CD4-positive, alpha-beta T cell treated with Interferon alpha-2 for 1 hour (primary cell): ENCODE results near the gene RBM11.
"Not testable (repeated sequence)": the region's sequence is repeated elsewhere in the genome, so short reads cannot be mapped to it uniquely, and the experiment has no call there.

Source experiments
- DNase-seq, 2 donors: peaks; one replicate each; pipeline ENCODE4 v3.0.0-alpha.2; 2020 to 2022

Gene RBM11, protein sequence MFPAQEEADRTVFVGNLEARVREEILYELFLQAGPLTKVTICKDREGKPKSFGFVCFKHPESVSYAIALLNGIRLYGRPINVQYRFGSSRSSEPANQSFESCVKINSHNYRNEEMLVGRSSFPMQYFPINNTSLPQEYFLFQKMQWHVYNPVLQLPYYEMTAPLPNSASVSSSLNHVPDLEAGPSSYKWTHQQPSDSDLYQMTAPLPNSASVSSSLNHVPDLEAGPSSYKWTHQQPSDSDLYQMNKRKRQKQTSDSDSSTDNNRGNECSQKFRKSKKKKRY

DNA sequence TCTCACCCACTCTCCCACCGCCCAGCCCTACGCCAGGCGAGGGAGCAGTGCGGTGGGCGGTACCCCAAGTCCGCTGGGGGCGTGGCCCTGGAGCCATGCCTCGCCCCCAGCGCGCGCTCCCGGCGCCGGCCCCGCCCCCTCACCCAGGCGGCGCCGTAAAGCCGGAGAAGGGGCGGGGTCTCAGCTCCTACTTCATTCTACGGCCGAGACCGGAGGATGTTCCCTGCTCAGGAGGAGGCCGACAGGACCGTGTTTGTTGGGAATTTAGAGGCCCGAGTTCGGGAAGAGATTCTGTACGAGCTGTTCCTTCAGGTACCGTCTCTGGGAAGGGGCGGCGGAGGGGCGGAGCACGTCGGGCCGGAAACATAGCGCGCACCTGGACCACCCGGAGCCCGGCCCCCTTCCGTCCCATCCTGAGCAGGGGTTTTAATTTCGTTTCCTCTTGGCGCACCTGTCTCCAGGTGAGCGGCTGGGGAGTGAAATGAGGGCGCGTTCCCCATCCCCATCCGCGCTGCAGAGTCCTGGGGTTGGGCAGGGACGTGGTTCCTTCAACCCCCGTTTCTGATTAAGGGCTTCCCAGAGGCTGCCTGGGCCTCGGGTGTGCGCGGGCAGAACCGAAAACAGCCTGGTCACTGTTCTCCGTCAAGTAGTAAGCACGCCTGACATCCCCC, at the start of gene RBM11:
RBM11 (plus strand) TSS at position 187 of the 671 bp plus-strand sequence; CDS start at position 217, 30 bp downstream.
- peak; percentile 66 to 79 for DNase-seq

DNA sequence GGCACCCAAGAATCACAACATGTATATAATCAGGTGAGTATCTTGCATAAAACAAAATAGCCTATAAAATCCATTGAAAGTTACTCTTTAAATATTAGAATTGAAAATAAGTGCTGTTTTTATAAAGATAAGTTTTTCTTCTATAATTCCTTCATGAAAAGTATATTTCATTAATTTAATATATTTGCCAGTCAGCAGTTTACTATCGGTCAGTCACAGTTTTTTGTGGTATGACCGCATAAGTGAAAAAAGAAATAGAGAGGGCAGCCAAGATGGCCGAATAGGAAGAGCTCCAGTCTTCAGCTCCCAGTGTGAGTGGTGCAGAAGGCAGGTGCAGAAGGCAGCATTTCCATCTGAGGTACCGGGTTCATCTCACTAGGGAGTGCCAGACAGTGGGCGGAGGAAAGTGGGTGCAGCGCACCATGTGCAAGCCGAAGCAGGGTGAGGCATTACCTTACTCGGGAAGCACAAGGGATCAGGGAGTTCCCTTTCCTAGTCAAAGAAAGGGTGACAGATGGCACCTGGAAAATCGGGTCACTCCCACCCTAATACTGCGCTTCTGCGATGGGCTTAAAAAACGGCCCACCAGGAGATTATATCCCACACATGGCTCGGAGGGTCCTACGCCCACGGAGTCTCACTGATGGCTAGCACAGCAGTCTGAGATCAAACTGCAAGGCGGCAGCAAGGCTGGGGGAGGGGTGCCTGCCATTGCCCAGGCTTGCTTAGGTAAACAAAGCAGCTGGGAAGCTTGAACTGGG, 49.3 kb upstream of the RBM11 start:
- DNase-seq, result not testable (repeated sequence)

DNA sequence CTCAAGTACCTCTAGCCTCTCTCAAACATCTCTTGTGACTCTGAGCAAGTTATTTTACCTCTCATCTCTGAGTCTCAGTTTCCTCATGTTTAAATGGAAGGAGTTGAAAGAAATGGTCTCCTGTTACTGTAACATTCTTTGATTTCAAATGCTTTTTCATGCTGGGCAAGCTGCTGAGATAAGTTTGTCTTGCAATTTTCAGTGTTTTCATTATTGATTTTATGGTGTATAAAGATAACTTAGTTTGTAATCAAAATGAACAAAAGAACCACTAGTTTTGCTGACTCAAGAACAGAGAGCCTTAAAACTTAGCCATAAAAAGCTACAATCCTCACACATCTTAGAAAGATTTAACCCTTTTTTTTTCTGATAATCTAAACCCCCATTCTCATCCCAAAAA, 9.7 kb upstream of the RBM11 start:
- DNase-seq, result no peak

DNA sequence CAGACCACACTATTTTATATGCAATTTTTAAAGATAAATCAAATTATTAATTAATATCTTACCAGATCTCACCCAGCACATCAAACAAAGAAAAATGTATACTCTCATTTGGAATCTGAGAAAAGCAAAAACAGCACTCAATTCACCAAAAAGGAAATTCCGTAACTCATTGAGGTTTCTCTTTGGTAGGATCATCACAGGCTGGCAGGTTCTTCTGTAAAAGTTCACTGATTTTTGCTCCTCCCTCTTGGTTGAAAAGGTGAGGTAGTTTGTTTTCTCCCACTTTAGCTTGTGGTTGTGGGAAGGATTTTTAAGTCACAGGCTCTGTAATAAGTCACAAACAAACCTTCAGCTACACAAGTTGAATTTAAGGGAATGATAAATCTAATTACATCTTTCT, 5.2 kb upstream of the RBM11 start, which contains the start of gene LIPI:
LIPI (minus strand) TSS at position 218 of the 400 bp plus-strand sequence; CDS start at position 108, 110 bp downstream.
- no peak for DNase-seq

DNA sequence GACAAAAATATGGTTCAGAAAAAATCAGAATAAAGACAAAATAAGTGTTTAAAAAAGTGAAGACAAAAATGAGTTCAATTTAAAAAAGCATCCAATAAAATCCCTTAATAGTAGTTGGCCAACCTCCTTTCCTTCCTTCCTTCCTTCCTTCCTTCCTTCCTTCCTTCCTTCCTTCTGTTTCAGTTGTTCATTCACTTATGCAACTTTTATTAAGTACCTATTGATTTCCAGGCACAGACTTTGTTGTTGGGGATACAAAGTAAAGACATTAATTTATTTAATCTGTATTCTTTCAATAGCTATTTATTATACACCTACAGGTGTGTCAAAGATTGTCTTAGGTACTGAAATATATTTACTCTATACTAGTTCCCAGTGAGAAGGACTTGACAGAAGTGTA, 2.8 kb upstream of the RBM11 start:
- no peak for DNase-seq

DNA sequence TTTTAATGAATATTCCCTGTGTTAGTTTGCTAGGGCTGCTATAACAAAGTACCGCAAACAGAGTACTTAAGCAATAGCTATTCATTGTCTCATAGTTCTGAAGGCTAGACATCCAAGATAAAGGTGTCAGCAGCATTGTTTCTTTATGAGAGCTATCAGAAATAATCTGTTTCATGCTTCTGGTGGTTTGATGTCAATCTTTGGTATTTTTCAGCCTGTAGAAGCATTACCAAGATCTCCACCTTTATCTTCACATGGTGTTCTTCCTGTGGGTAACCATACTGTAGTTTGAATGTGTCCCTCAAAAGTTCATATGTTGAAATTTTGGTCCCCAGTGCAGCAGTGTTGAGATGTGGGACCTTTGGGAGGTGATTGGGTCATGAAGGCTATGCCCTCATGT, 7.4 kb downstream of the RBM11 start:
- no peak for DNase-seq

DNA sequence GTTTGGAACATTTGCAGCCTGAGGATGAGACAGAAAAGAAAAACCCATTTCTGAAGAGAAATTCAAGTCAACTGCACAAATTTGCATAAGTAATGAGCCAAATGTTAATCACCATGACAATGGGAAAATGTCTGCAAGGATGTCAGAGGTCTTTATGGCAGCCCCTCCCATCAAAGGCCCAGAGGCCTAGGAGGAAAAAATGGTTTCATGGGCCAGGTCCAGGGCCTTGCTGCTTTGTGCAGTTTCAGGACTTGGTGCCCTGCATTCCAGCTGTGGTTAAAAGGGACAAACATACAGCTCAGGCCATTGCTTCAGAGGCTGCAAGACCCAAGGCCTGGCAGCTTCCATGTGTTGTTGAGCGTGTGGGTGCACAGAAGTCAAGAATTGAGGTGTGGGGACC, 13.4 kb downstream of the RBM11 start:
- DNase-seq, result no peak

DNA sequence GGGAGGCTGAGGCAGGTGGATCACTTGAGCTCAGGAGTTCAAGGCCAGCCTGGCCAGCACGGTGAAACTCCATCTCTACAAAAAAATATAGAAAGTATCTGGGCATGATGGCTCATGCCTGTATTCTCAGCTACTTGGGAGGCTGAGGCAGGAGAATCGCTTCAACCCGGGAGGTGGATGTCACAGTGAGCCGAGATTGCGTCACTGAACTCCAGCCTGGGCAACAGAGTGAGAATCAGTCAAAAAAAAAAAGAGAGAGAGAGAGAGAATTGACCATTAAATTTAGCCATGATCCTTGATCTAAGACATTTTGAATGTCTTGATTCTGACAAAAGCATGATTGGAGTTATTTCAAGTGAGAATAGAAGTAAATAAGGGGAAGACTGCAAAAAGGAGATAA, 19.1 kb downstream of the RBM11 start:
- no peak for DNase-seq

DNA sequence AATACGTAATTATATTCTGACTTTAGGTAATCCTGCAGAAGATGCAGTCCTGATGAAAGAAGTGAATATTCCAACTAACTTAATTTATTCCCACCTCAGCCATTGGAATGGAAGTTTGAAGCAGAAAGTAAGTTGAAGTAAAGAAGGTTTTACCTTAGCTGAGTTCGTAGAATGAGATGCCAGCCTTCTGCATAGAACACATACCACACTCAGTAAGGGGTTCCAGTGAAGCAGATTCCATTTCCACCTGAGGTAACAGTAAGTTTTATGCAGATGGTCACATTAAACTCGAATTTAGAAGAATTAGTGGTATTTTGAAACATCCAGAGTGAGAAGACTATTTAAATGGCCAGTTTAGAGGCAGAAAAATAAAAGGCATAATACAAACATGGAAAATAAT, 20.2 kb downstream of the RBM11 start:
- no peak for DNase-seq

DNA sequence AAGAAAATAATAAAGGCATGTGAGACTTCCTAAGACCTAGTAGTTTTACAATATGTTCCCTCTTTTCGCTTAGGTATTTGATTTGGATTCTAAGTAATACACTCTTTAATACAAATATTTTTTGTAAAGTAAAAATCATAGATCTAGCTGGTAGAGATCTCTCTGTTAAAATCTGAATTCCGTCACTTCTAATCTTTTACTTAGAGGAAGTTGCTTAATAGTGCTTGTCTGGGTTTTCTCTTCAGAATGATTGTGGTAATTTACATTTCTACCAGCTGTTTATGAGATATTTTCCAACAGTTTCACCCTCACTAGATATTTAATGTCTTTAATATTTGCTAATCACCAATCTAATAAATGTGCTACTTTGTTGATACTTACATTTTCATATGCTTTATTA, 23.3 kb downstream of the RBM11 start:
- no peak for DNase-seq

DNA sequence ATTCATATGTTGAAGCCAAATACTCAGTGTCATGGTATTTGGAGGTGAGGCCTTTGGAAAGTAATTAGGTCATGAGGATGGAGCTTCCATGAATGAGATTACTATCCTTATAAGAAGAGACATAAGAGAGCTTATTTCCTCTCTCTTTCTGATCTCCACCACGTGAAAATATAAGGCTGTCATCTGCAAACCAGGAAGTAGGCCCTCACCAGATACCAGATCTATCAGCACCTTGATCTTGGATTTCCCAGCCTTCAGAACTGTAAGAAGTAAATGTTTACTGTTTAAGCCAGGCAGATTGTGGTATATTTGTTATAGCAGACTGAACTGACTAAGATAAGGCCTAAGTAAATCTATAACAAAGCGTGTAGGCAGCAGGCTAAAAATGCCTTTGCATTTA, 25.3 kb downstream of the RBM11 start:
- DNase-seq, result peak in 1 of 2 donors; percentile 11

DNA sequence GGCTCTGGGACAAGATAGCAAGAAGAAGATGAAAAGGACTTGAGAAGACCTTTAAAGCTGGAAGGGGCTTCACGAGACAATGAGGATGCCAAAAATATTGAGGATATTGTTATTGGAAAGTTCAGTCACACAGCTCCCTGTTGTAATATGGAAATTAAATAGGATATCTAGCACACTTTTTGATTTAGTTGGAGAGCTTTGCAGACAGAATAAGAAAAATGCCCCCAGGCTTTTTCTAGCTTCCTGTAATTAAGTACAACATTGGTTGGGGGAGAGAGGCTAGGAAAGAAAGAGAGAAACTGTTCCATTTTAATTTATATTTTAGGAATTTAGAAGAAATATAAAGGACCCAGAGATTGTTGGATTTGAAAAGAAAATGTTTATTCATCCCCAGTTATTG, 27.5 kb downstream of the RBM11 start:
- no peak for DNase-seq

DNA sequence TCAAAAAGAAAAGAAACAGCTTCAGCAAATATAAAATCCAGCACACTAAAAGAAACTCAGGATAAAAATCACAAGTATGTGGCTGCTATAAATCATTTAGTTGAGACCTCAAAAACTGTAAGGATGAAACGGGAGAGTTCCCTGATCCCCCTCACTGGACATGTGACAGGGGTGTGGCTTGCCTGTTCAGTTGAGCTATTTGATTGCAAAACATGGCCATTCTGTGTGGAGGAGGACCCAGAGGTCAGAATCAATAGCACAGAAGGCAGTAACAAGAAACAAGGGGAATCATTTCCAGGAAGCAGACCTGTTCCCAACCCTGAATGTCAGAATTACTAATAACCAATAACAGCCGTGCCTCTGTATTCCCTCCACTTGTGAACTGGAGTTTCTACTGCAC, 27.9 kb downstream of the RBM11 start:
- DNase-seq, result no peak

DNA sequence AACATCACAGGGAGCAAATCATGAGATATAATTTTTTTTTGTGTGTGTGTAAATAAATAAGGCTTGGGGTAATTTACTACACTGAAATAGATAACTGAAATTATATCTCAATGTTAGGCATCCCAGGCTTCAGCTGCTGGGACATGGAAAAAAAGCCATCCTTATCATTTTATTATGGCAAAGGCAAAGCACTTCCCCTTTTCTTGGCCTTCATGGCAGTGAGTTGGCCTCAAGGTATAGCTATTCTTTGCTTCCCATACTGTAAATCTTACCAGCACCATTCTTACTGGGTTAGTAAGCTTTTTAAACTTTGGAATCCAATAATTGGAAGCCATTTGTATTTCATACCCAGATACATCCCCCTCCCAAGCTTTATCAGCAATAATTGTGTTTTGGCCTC, 29.0 kb downstream of the RBM11 start:
- no peak for DNase-seq

DNA sequence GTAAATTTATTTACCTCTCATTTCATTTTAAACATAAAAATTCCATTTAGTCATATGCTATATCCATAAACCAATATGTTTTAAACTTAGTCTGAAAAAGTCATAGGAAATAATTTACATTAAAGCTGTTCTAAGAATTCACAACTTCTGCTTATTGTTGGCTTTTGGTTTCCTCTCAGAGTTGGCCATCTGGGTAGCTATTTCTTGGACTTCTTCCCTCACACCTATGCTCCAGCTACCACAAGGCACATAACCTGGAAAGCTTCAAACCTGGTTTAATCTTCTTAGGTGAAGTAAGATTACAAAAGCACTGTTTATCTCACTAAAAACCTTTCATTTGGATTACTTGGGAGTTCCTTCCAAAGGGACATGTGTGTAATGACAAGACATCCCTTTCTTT, 29.8 kb downstream of the RBM11 start:
- DNase-seq, result no peak

DNA sequence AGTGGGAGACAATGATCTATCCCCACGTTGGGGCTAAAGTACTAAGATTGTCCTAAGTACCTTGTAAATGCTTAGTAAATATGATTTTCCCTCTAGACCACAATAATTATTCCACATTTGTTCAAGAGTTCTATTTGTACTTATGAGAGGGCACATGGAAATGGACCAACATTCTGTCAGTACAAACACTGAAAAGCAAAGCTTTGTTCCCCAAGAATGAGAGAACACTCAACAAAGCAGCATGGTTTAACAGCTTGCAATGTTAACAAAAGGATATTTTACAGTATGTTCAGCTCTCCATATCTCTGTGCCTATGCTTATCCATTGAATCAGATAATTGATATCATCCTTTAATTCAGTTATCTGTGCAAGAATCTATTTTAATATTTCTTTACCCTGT, 35.4 kb downstream of the RBM11 start:
- no peak for DNase-seq

DNA sequence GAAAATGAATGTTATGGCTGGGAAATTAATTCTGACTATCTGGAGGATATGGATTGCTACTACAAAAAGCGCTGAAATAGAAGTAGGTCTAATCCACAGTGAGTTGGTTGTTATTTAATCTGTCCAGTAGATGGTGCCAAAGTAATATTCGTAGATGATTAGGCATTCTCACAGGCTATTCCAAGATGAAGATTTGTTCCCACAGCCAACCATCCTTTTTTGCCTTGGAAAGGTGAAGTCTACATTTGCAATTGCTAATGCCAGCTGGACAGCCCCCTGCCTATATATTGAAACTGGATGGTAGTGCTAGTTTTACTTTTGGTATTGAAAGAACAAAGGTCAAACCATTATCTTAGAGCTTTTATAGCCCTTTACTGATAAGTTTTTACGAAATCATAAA, 43.8 kb downstream of the RBM11 start:
- DNase-seq, result peak in 1 of 2 donors; percentile 39

DNA sequence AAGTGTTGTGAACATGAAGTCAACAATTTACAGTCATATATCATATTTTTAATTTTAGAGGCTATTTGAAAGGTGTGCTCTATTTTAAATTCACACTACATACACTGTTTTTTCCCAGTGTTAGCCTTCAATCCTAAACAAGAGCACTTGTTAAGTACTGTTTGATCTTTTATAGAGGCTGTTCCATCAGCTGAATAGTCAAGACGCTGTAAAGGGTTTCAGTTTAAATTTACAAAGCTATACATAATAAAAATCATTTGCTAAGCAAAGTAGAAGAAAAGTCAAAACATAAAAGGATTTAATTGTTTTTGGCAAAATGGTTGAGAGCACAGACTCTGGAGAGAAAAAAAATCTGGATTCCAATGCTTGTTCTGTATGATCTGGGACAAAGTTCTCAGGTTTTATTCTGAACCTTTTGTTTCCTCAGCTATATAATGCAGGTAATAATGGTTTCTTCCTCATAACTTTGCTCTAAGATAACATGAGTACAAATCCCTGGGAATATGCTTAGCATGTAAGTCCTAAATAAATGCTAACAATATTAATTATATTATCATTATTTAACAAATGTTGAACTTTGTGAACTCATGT, 44.3 kb downstream of the RBM11 start:
- DNase-seq, result no peak

DNA sequence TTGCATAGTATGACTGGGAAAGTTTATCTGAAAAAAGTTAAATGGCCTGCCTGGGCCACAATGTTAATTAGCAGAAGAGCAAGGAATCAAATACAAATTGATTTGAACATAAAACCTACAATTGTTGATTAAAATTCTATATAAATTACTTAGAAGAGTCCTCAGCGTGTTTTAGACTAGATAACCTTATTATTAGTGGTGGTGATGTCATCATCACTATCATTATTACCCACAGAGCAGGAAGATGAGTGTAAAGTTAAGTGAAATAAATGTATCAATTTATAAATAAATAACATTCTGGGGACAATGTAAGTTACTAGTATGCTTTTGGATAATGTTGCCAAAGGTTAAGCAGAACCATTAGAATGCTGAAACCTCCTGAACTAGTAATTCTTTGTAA, 46.1 kb downstream of the RBM11 start:
- no peak for DNase-seq

DNA sequence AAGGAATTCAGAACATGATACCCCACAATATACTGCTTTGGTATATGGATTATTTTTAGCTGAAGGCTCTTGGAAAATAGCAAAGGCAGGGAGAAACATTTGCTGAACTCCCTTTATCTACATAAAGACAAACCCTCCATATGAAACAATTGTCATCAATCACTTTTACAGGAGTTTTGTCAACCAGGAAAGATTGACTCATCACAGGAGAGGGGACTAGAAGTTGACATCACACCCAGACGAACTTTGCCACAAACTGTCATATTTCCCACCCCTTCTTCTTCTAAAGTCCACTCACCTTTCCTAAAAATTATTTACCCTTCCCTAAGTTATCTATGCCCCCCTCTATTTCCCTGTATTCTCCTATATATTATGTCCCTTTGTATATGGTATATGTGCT, 47.9 kb downstream of the RBM11 start:
- no peak for DNase-seq

DNA sequence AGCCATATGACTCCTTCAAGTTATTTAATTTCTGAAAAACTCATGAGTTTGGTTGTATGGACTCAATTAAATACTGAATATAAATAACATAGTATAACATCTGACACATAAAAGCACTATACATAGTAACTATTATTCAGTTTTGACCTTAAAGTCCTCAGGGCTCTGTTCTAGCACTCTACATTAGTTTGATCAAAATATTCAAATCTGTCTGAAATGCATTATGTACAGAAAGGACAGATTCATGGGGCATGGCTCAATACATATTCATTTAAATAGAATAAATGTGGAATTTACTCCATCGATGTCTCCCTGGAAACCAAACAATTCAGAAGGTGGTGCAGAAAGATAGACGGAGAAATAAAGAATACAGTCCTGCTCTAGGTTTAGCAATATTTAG, 49.1 kb downstream of the RBM11 start:
- no peak for DNase-seq

DNA sequence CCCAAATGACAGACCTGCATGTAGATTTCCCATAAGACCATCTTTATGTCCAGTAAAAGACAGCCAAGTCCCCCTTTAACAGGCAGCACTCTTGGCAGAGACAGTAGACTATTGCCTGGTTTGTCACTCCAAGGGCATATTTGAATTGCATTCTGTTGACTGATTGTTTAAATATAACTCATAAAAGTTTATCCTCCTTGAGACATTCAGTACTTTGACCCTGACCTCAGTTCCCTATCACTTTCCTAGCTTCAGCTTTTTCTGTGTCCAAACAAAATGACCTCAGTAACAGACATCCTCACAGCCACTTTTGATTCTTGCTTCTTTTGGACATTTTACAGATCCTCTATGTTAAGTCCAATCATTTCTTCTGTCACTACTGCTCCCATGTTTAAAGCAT, 51.1 kb downstream of the RBM11 start:
- no peak for DNase-seq

DNA sequence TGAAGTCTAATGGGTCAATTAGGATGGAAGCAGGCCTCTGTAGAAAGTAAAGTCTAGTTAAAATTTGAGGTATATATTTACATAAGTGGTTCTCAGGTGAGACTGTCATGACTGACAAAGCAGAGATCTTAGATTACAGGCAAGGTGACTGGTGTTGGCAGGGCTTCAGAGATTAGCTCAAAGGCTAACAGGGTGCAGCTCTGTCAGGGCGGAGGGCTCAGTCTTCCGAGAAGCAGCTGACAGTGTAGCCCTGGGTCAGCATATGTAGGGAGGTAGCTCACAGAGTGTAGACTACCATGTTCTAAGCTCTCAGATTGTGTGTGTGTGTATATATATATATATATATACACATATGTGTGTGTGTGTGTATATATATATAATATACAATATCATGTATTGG, 54.7 kb downstream of the RBM11 start:
- DNase-seq, result no peak

DNA sequence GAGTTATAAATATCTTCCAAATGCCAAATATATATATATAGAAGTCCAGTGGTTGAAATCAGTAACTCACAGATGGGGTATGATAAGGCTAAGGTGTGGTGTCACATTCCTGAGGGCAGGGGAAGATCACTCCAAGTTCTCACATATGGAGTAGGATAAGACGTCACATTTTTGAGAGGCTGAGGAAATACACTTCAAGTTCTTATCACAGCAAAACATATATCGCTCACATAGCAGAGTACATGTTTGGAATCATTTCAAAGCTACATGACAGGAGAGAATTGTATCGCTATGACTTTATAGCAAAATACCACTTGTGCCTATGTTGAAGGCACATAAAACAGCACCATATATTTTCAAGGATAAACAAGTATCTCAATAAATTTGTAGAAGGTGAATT, 55.1 kb downstream of the RBM11 start:
- DNase-seq, result no peak
